ENCODE measurements around the gene FGR.

DNA sequence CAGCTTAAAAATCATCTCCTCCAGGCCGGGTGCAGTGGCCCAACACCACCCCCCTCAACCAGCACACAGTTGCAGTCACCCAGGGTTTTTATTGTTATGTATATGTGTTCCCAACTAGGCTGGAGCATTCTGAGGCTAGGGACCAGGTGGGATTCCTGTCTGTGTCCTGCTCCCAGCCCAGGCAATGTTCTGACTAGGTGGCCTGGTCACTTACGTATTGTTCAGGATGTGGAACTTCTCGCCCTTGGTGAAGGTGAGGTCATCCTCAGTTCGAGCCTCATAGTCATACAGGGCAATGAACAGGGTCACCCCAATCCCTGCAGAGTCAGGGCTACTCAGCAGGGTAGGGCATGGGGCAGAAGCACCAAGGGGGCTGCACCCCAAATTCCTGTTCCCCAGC is 12.2 kb downstream of the FGR start:
- TF ChIP-seq, protein P1, sequence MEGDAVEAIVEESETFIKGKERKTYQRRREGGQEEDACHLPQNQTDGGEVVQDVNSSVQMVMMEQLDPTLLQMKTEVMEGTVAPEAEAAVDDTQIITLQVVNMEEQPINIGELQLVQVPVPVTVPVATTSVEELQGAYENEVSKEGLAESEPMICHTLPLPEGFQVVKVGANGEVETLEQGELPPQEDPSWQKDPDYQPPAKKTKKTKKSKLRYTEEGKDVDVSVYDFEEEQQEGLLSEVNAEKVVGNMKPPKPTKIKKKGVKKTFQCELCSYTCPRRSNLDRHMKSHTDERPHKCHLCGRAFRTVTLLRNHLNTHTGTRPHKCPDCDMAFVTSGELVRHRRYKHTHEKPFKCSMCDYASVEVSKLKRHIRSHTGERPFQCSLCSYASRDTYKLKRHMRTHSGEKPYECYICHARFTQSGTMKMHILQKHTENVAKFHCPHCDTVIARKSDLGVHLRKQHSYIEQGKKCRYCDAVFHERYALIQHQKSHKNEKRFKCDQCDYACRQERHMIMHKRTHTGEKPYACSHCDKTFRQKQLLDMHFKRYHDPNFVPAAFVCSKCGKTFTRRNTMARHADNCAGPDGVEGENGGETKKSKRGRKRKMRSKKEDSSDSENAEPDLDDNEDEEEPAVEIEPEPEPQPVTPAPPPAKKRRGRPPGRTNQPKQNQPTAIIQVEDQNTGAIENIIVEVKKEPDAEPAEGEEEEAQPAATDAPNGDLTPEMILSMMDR (IDR thresholded peaks at IDR 0.05 in 2 of 3, conservative IDR thresholded peaks at IDR 0.05 in 1 of 3; ENCODE audit: borderline replicate concordance in 1 of 3, insufficient read depth in 1 of 3, low read depth in 2 of 3, low read length in 2 of 3), result no peak
- TF ChIP-seq ZNF274 (IDR thresholded peaks at IDR 0.05; ENCODE audit: low read depth, low read length) (no peak), TCF7L2 (IDR thresholded peaks at IDR 0.05; ENCODE audit: borderline replicate concordance, extremely low read depth, insufficient read depth, insufficient read length) (no peak), SIN3A (IDR thresholded peaks at IDR 0.05; ENCODE audit: low read depth) (no peak)
- TF ChIP-seq, protein P2, sequence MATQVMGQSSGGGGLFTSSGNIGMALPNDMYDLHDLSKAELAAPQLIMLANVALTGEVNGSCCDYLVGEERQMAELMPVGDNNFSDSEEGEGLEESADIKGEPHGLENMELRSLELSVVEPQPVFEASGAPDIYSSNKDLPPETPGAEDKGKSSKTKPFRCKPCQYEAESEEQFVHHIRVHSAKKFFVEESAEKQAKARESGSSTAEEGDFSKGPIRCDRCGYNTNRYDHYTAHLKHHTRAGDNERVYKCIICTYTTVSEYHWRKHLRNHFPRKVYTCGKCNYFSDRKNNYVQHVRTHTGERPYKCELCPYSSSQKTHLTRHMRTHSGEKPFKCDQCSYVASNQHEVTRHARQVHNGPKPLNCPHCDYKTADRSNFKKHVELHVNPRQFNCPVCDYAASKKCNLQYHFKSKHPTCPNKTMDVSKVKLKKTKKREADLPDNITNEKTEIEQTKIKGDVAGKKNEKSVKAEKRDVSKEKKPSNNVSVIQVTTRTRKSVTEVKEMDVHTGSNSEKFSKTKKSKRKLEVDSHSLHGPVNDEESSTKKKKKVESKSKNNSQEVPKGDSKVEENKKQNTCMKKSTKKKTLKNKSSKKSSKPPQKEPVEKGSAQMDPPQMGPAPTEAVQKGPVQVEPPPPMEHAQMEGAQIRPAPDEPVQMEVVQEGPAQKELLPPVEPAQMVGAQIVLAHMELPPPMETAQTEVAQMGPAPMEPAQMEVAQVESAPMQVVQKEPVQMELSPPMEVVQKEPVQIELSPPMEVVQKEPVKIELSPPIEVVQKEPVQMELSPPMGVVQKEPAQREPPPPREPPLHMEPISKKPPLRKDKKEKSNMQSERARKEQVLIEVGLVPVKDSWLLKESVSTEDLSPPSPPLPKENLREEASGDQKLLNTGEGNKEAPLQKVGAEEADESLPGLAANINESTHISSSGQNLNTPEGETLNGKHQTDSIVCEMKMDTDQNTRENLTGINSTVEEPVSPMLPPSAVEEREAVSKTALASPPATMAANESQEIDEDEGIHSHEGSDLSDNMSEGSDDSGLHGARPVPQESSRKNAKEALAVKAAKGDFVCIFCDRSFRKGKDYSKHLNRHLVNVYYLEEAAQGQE (IDR thresholded peaks at IDR 0.05; ENCODE audit: low read depth), result no peak
